Activated CD4-positive, alpha-beta memory T cell treated with anti-CD3 and anti-CD28 coated beads, Interleukin-2, amount 10 ng/mL, durations not matched to agents 7 days and 5 days (primary cell): ENCODE results near the gene CNTROB. TPM values are rescaled to one million over a fixed set of nuclear protein-coding genes. Genes with fewer than 3 reads are reported as not detected.

Experiments
- CTCF ChIA-PET: fragments of 350-600 bp; sonication (Branson Sonifier 250); formaldehyde crosslinking; loops from one replicate; lab custom pipeline; 2021; ENCODE audit warnings: antibody characterized with exemption, inconsistent platforms; lab: Charles Lee
- POLR2A ChIA-PET: fragments of 350-600 bp; sonication (Branson Sonifier 250); formaldehyde crosslinking; loops from one replicate; lab custom pipeline; 2021; ENCODE audit warnings: antibody characterized with exemption; lab: Charles Lee
- DNase-seq: peaks from one replicate; pipeline ENCODE4 v3.0.0-alpha.2; 2020
- H3K27ac Mint-ChIP-seq: one replicate; pipeline ENCODE4 v1.8.0; 2021; ENCODE audit warnings: mild to moderate bottlenecking, mixed read lengths
- H3K27me3 Mint-ChIP-seq: one replicate; pipeline ENCODE4 v1.8.0; 2021; ENCODE audit warnings: mixed read lengths
- H3K36me3 Mint-ChIP-seq: one replicate; pipeline ENCODE4 v1.8.0; 2021; ENCODE audit warnings: low read depth, mixed read lengths
- H3K4me1 Mint-ChIP-seq: one replicate; pipeline ENCODE4 v1.8.0; 2021; ENCODE audit warnings: mixed read lengths
- H3K4me3 Mint-ChIP-seq: one replicate; pipeline ENCODE4 v1.8.0; 2021; ENCODE audit warnings: mild to moderate bottlenecking, mixed read lengths
- H3K9me3 Mint-ChIP-seq: one replicate; pipeline ENCODE4 v1.8.0; 2021; ENCODE audit warnings: mixed read lengths
- total RNA-seq, 2 experiments: library from RNA; stranded (reverse); gene quantifications; one replicate each; pipeline ENCODE4 v1.2.3, GENCODE V29; 2021

The CNTROB gene
- total RNA-seq, 2 experiments from 2014 or later, result 58.8 to 64.6 TPM

DNA sequence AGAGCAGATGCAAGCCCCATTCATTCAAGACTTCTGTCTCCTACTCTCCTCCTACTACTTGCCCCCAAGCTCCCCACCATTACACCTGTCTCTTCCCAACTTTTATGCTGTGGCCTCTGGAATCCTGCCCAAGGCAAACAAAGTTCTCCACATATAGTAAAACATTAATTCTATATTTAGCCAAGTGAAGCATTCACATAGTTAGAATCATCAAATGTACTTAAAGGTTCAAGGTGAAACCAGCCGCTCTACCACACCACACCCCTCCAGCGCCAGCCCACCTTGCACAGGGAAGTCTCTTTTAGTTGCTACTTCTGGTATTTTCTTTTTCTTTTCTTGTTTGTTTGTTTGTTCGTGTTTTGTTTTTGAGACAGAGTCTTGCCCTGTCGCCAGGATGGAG lies 45.0 kb downstream of the CNTROB start:
- POLR2A ChIA-PET, result no interaction called here

DNA sequence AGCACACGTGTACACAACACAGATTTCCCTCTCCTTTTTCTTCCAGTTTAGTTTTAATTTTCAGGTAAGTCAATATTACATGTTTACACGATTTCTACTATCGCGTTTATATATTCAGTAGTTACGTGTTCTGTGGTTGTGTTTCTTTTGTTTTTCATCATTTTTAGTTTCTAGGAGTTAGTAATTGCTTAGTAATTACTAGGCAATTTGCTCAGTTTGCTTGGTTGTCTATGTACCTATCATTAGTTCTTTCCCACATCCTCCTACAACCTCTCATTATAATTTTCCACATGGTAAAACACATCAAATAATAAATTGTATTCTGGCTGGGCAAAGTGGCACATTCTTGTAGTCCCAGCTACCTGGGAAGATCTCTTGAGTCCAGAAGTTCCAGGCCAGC lies 45.8 kb downstream of the CNTROB start:
- no peak overlapping the region for H3K27ac Mint-ChIP-seq
- H3K9me3 Mint-ChIP-seq, result peaks cover 19% of the 10 kb centered on the region
- H3K36me3 Mint-ChIP-seq, result peaks cover 20% of the 10 kb centered on the region
- CTCF ChIA-PET, result interaction anchor here (0.7 kb wide), 1 partner anchor 64 kb away, joined by 3 read pairs; no protein-coding TSS in a partner anchor
- POLR2A ChIA-PET, result no interaction called here
- no peak overlapping the region for H3K4me3 Mint-ChIP-seq
- DNase-seq, result no peak
- H3K4me1 Mint-ChIP-seq, result peaks cover 18% of the 10 kb centered on the region
- peaks cover 20% of the 10 kb centered on the region for H3K27me3 Mint-ChIP-seq

More for the DNA sequence above, 45.0 kb downstream of the CNTROB start:
- no peak for DNase-seq
- Mint-ChIP-seq H3K36me3 (peaks cover 20% of the 10 kb centered on the region), H3K4me1 (peaks cover 11% of the 10 kb centered on the region), H3K4me3 (no peak overlapping the region), H3K27me3 (peaks cover 22% of the 10 kb centered on the region), H3K27ac (no peak overlapping the region), H3K9me3 (peaks cover 19% of the 10 kb centered on the region)
- CTCF ChIA-PET, result interaction anchor here (0.9 kb wide), 1 partner anchor 13 kb away, joined by 4 read pairs; no protein-coding TSS in a partner anchor

DNA sequence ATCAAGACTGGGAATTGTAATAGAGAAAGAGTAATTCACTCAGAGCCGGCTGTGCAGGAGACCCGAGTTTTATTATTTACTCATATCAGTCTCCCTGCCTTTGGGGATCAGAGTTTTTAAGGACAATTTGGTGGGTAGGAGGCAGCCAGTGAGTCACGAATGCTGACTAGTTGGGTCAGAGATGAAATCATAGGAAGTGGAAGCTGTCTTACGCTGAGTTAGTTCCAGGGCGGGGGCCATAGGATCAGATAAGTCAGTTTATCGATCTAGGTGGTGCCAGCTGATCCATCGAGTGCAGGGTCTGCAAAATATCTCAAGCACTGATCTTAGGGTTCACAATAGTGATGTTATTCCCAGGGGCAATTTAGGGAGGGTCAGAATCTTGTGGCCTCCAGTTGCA lies 50.2 kb downstream of the CNTROB start:
- Mint-ChIP-seq H3K9me3 (peaks cover 1% of the 10 kb centered on the region), H3K4me1 (peaks cover 18% of the 10 kb centered on the region), H3K36me3 (peaks cover 3% of the 10 kb centered on the region), H3K27ac (no peak overlapping the region), H3K4me3 (no peak overlapping the region), H3K27me3 (peaks cover 15% of the 10 kb centered on the region)
- CTCF ChIA-PET, result interaction anchor here (1.0 to 3.7 kb wide), 2 partner anchors 48 to 69 kb away, joined by 6 to 18 read pairs; no protein-coding TSS in a partner anchor
- DNase-seq, result peak; percentile 24
- POLR2A ChIA-PET, result interaction anchor here (1.1 kb wide), 1 partner anchor 50 kb away, joined by 3 read pairs; no protein-coding TSS in a partner anchor

DNA sequence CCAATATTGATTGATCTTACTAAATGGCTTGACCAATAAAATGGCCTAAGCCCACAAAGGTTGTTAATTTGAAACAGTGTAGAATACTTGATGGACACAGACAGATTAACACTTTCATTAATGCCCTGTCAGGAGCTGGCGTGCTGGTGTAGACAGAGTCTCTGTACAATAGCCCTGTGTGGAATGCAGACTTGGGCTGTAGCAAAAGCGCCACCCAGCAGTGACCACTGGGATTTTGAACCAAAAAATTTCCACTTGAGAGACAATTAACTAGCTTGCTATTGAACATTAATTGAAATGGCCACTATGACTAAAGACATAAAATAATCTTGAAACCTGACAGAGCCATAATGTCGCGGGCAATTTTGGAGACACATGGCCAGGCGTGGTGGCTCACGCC lies 50.7 kb downstream of the CNTROB start:
- Mint-ChIP-seq H3K4me1 (peaks cover 17% of the 10 kb centered on the region), H3K4me3 (no peak overlapping the region), H3K36me3 (peaks cover 2% of the 10 kb centered on the region), H3K27ac (no peak overlapping the region), H3K9me3 (no peaks in the 10 kb centered on the region), H3K27me3 (peaks cover 19% of the 10 kb centered on the region)
- ChIA-PET POLR2A (interaction anchor here (1.1 to 1.8 kb wide), 2 partner anchors 50 to 67 kb away, joined by 3 to 6 read pairs; partner anchors contain the start of gene RNF227), CTCF (interaction anchor here (1.0 to 3.7 kb wide), 3 partner anchors 10 to 70 kb away, joined by 3 to 18 read pairs (median 6); no protein-coding TSS in a partner anchor)
- DNase-seq, result no peak

DNA sequence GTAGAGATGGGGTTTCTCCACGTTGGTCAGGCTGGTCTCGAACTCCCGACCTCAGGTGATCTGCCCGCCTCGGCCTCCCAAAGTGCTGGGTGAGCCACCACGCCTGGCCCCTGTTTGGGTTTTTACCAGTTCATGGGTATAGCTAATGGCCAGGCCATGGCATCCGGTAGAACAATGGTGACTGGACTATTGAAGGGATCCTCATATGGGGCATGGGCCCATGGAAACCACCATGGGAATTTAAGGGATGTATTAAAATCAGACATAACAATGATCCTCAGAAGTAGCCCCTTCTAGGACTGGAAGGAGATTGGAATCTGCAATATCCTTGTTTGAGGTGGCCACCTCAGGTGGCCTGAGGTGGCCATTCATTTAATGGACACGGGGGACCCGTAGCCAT lies 52.9 kb downstream of the CNTROB start:
- Mint-ChIP-seq H3K27me3 (peaks cover 13% of the 10 kb centered on the region), H3K4me3 (no peak overlapping the region), H3K36me3 (no peaks in the 10 kb centered on the region), H3K4me1 (peaks cover 23% of the 10 kb centered on the region), H3K9me3 (no peaks in the 10 kb centered on the region), H3K27ac (no peak overlapping the region)
- DNase-seq, result no peak
- POLR2A ChIA-PET, result no interaction called here
- CTCF ChIA-PET, result interaction anchor here (1.2 to 6.7 kb wide), 3 partner anchors 51 to 150 kb away, joined by 4 to 81 read pairs (median 18); no protein-coding TSS in a partner anchor

DNA sequence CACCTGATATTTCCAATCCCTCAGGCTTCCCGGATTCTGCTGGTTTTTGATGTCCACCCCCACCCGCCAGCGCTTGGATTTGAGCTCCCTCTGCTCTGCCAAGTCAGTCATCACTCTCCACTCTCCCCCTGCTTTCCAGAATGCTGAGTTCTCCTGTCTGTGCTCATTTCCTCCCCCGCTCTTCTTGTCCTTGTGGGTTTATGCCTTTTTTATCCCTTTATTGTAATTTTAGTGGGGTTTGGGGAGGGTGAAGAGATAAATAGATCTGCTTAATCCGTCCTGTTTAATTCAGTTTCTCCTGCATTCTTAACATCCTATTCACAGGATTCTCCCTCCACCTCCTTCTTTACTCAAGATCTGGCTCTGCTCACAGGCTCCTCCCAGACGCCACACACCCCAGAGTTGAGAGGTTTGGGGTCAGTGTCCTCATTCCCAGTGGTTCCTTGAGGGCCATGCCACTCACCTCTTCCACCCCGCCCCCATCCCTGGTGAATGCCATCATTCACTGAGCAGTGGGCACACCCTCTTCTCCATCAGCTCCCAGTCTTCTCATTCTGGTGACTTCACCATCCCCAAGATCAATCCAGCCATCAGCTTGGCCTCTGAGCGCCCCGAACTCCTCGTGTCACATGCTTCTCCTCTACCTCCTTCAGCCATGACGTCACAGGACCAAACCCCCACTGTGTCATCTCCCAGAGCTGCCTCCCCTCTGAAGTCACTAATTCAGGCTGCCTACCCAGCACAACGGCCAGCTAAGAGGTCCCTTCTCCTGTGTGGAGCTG lies 55.3 kb downstream of the CNTROB start:
- no peaks in the 10 kb centered on the region for H3K9me3 Mint-ChIP-seq
- DNase-seq, result no peak
- peaks cover 31% of the 10 kb centered on the region for H3K4me1 Mint-ChIP-seq
- ChIA-PET CTCF (interaction anchor here (0.7 to 6.7 kb wide), 12 partner anchors 14 to 243 kb away, joined by 3 to 104 read pairs (median 6); partner anchors contain the start of gene RNF227), POLR2A (interaction anchor here (4.7 to 8.0 kb wide), 2 partner anchors 55 to 71 kb away, joined by 38 to 54 read pairs; partner anchors contain the start of genes CNTROB, RNF227 and TRAPPC1)
- peaks cover 11% of the 10 kb centered on the region for H3K27me3 Mint-ChIP-seq
- H3K36me3 Mint-ChIP-seq, result no peaks in the 10 kb centered on the region
- H3K4me3 Mint-ChIP-seq, result no peak overlapping the region
- no peak overlapping the region for H3K27ac Mint-ChIP-seq

DNA sequence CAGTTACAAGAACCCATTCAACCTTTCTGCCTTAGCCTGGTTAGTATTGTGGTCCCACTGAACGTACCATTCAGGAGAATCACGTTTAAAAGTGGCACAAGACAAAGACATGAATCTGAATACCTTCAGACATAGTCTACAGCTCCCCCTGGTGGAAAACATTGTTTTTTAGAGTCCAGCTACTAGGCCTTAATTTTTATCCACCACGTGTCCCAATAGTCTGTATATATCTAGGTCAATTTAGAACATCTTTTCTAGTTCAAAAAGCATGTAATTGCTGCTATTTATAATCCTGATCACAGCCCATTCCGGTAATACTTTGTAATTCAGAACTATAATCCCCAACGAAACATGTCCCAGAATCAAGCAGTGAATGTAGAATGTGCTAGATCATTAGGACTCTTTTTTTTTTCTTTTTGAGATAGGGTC lies 56.8 kb downstream of the CNTROB start:
- no peak overlapping the region for H3K4me3 Mint-ChIP-seq
- peak; percentile 45 for DNase-seq
- no peaks in the 10 kb centered on the region for H3K9me3 Mint-ChIP-seq
- no peaks in the 10 kb centered on the region for H3K36me3 Mint-ChIP-seq
- ChIA-PET CTCF (interaction anchor here (0.6 to 6.7 kb wide), 22 partner anchors 8 to 245 kb away, joined by 3 to 104 read pairs (median 8); partner anchors contain the start of genes CNTROB, GUCY2D, KCNAB3 and NAA38), POLR2A (interaction anchor here (0.9 to 8.0 kb wide), 6 partner anchors 23 to 128 kb away, joined by 3 to 54 read pairs (median 8); partner anchors contain the start of genes CNTROB, RNF227 and TRAPPC1)
- peaks cover 28% of the 10 kb centered on the region for H3K4me1 Mint-ChIP-seq
- peaks cover 8% of the 10 kb centered on the region for H3K27me3 Mint-ChIP-seq
- no peak overlapping the region for H3K27ac Mint-ChIP-seq

DNA sequence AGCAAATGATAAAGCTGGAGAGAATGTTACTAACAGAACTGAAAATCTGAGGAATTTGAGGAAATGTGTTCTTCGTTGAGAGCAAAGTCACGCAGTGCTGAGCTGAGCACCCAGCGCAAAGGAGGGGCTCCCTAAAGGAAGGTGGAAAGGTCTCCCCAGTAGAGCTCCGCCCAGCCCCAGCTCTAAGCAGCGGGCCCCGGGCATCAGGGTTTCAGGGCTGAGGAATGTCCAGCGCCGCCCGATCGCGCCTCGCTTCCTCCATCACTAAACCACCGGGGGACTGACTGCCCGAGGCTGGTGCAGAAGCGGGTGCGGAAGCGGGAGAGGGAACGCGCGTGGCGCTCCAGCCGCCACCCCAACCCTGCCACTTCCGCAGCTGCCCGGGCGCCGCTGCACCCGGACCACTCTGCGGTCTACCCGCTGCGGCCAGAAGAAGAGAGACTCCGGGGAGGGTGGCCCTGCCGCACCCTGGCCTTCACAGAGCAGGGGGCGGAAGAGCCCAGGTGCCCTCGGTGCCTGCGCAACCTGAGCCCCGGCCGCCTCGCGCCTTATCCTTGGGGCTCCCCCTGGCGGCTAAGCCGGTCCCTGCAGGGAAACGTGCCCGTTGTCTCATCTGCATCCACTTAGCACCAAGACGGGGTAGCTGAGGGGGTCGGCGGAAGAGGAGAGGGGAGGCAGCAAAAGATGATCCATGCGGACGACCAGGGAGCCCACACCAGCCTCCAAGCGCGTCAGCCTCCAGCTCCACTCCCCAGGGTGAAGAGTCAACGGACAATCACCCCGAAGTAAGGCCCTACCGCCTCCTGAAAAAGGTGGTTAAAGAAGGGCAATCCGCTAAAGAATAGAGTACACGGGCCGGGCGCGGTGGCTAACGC lies 58.0 kb downstream of the CNTROB start:
- DNase-seq, result peak; percentile 92
- H3K36me3 Mint-ChIP-seq, result no peaks in the 10 kb centered on the region
- H3K4me1 Mint-ChIP-seq, result peaks cover 28% of the 10 kb centered on the region
- peaks cover 10% of the 10 kb centered on the region for H3K27me3 Mint-ChIP-seq
- CTCF ChIA-PET, result interaction anchor here (0.7 to 6.7 kb wide), 46 partner anchors 9 to 246 kb away, joined by 3 to 104 read pairs (median 6); partner anchors contain the start of genes CNTROB, GUCY2D, KCNAB3 and NAA38
- POLR2A ChIA-PET, result interaction anchor here (0.7 to 8.0 kb wide), 15 partner anchors 10 to 303 kb away, joined by 3 to 54 read pairs (median 3); partner anchors contain the start of genes CNTROB, CYB5D1, NAA38 and RNF227
- peak overlapping the region; percentile 75 for H3K27ac Mint-ChIP-seq
- peak overlapping the region; percentile 72 for H3K4me3 Mint-ChIP-seq
- H3K9me3 Mint-ChIP-seq, result no peaks in the 10 kb centered on the region

DNA sequence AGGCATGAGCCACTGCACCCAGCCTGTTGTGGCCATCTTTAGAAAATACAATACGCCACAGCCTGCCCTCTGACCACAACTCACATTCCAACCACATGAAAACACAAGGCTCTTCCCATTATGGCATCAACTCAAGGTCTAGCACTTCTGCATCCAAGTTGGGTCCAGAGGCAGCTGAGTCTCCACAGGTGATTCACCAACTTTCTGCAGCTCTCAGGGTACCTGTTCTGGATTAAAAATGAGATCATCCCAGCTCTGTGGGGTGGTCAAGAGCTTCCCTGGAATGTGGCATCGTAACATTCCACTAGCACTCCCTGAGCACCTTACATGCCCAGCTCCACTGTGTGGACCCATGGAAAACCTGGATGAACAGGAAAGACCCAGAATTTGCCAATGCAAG lies 60.5 kb downstream of the CNTROB start:
- POLR2A ChIA-PET, result interaction anchor here (1.0 to 8.0 kb wide), 3 partner anchors 60 to 80 kb away, joined by 3 to 54 read pairs (median 3); partner anchors contain the start of genes CNTROB and TRAPPC1
- DNase-seq, result no peak
- H3K27me3 Mint-ChIP-seq, result peaks cover 17% of the 10 kb centered on the region
- peaks cover 31% of the 10 kb centered on the region for H3K4me1 Mint-ChIP-seq
- no peaks in the 10 kb centered on the region for H3K9me3 Mint-ChIP-seq
- no peak overlapping the region for H3K4me3 Mint-ChIP-seq
- H3K36me3 Mint-ChIP-seq, result no peaks in the 10 kb centered on the region
- H3K27ac Mint-ChIP-seq, result no peak overlapping the region
- CTCF ChIA-PET, result interaction anchor here (1.0 to 1.6 kb wide), 5 partner anchors 9 to 130 kb away, joined by 3 to 6 read pairs (median 5); partner anchors contain the start of gene GUCY2D

DNA sequence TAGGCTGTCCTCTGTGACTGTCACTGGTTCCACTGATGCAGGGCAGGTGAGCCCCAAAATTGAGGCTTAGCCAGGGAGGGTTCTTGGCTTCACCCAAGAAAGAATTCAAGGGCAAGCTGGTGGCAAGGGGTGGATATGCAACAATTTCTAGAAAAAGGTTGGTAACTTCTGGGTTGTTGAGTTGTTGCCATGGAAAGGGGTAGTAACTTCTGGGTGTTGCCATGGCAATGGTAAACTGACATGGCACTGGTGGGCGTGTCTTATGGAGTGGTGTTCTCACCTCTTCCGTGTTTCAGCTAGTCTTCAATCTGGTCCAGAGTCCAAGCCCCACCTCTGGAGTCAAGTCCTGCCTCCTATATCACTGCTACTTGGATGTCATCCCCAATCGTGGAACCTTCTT lies 60.9 kb downstream of the CNTROB start:
- no peak overlapping the region for H3K27ac Mint-ChIP-seq
- peaks cover 16% of the 10 kb centered on the region for H3K27me3 Mint-ChIP-seq
- no peak for DNase-seq
- H3K9me3 Mint-ChIP-seq, result no peaks in the 10 kb centered on the region
- no peak overlapping the region for H3K4me3 Mint-ChIP-seq
- ChIA-PET POLR2A (interaction anchor here (1.0 to 8.0 kb wide), 3 partner anchors 61 to 80 kb away, joined by 3 to 54 read pairs (median 3); partner anchors contain the start of genes CNTROB and TRAPPC1), CTCF (interaction anchor here (0.6 to 1.6 kb wide), 7 partner anchors 9 to 136 kb away, joined by 3 to 6 read pairs (median 4); partner anchors contain the start of genes GUCY2D, NAA38 and RNF227)
- no peaks in the 10 kb centered on the region for H3K36me3 Mint-ChIP-seq
- peaks cover 31% of the 10 kb centered on the region for H3K4me1 Mint-ChIP-seq

DNA sequence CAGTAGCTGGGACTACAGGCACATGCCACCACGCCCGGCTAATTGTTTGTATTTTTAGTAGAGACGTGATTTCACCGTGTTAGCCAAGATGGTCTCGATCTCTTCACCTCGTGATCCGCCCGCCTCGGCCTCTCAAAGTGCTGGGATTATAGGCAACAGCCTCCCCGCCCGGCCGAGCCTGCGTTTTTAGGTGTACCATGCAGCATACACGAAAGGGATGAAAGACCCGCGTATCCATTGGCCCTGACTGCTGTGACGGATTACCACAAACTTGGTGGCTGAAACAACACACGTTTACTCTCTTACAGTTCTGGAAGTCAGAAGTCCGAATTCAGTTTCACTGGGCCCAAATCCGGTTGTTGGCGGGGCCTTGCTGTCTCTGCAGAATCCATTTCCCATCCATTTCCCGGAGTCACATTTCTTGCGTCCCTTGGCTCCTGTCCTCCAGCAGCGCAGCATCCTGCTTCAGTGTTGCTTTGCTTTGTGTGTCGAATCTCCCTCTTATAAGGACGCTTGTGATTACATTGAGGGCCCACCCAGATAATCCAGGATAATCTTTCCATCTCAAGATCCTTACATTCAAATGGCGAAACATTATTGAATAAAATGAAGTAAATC lies 62.1 kb downstream of the CNTROB start:
- Mint-ChIP-seq H3K27ac (no peak overlapping the region), H3K9me3 (no peaks in the 10 kb centered on the region), H3K4me1 (peaks cover 28% of the 10 kb centered on the region), H3K4me3 (no peak overlapping the region), H3K27me3 (peaks cover 22% of the 10 kb centered on the region), H3K36me3 (no peaks in the 10 kb centered on the region)
- CTCF ChIA-PET, result interaction anchor here (1.3 kb wide), 1 partner anchor 8 kb away, joined by 4 read pairs; the partner anchor contains the start of gene GUCY2D
- POLR2A ChIA-PET, result no interaction called here
- DNase-seq, result no peak
